BLaER1 (cell line): ENCODE measurements around the gene IDH3G.
A peak's percentile ranks its signal among the peaks of the same experiment; 100 is the strongest.
"Not testable (repeated sequence)": the region's sequence is repeated elsewhere in the genome, so short reads cannot be mapped to it uniquely, and the experiment has no call there.

ENCODE experiments used
- H3K27ac ChIP-seq: shearing (Covaris generic); formaldehyde crosslinking; 2 replicates; pipeline ENCODE4 v1.8.1; 2022
- H3K27me3 ChIP-seq: shearing (Covaris generic); formaldehyde crosslinking; 2 replicates; pipeline ENCODE4 v1.8.1; 2022
- H3K36me3 ChIP-seq: shearing (Covaris generic); formaldehyde crosslinking; 2 replicates; pipeline ENCODE4 v1.8.1; 2022
- H3K4me1 ChIP-seq: shearing (Covaris generic); formaldehyde crosslinking; 2 replicates; pipeline ENCODE4 v1.8.1; 2022
- H3K4me2 ChIP-seq: shearing (Covaris generic); formaldehyde crosslinking; 2 replicates; pipeline ENCODE4 v1.8.1; 2022
- H3K4me3 ChIP-seq: shearing (Covaris generic); formaldehyde crosslinking; 2 replicates; pipeline ENCODE4 v1.8.1; 2022
- H3K9ac ChIP-seq: shearing (Covaris generic); formaldehyde crosslinking; 2 replicates; pipeline ENCODE4 v1.8.1; 2022
- H3K9me3 ChIP-seq: shearing (Covaris generic); formaldehyde crosslinking; 2 replicates; pipeline ENCODE4 v1.8.1; 2022
- H4K20me1 ChIP-seq: shearing (Covaris generic); formaldehyde crosslinking; 2 replicates; pipeline ENCODE4 v1.8.1; 2022
- Cebpa-rat ChIP-seq: shearing (Covaris generic); IDR thresholded peaks from 2 replicates; pipeline ENCODE4 v1.8.1; 2022

Gene IDH3G

DNA sequence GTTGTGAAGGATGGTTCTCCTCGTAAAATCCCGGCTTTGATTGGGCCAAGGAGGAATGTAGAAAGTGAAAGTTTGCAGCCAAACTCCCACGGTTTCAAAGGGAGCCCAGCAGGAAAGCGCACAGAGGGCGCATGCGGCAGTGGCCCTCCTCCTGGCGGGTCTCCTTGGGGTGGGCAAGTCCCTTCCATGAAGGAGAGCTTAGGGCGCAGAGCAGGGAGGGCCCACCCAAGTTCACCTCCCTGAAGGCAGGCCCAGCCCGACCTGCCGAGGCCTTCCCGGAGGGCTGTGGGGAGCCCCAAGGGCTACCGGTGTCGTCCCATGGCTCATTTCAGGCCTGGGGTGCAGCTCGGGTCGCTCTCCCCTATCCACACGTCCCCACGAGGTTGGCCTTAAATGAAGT, 34.1 kb upstream of the IDH3G start:
- 0 out of 2 replicates have a peak, but pooled peaks cover 6% of the 10 kb centered on the region for H3K4me1 ChIP-seq
- no peak overlapping the region for H3K4me3 ChIP-seq
- peaks cover 96% of the 10 kb centered on the region for H3K27me3 ChIP-seq
- no peak overlapping the region for H3K27ac ChIP-seq
- H3K4me2 ChIP-seq: no peak overlapping the region
- no peak for TF ChIP-seq Cebpa-rat
- peaks cover 38% of the 10 kb centered on the region for H3K9me3 ChIP-seq
- H4K20me1 ChIP-seq: peaks cover 8% of the 10 kb centered on the region; the same call in 1 of the 2 replicates
- no peaks in the 10 kb centered on the region for H3K36me3 ChIP-seq
- H3K9ac ChIP-seq: no peak overlapping the region

GRCh38 chrX:153827903-153828302, 33.7 kb upstream of the IDH3G start:
- Histone ChIP-seq H3K27me3 (peaks cover 92% of the 10 kb centered on the region), H3K9me3 (peaks cover 36% of the 10 kb centered on the region), H3K36me3 (no peaks in the 10 kb centered on the region), H3K9ac (no peak overlapping the region), H3K4me2 (no peak overlapping the region), H4K20me1 (peaks cover 8% of the 10 kb centered on the region; the same call in 1 of the 2 replicates), H3K4me1 (0 out of 2 replicates have a peak, but pooled peaks cover 6% of the 10 kb centered on the region), H3K4me3 (no peak overlapping the region), H3K27ac (no peak overlapping the region)
- no peak for TF ChIP-seq Cebpa-rat

DNA sequence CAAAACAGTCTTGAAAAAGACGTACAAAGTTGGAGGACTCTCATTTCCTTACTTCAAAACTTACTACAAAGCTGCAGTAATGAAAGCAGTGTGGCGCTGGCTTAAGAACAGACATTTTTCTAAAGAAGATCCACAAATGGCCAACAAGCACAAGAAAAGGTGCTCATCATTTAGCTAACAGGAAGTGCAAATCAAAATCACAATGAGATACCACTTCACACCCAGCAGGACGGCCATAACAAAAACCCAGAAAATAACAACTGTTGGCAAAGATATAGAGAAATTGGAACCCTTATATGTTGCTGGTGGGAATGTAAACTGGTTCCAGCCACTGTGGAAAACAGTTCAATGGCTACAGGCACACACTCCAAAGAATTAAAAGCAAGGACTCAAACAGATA, 32.8 kb upstream of the IDH3G start:
- Histone ChIP-seq H3K4me1 (peaks cover 11% of the 10 kb centered on the region; the same call in 1 of the 2 replicates), H3K9ac (no peak overlapping the region), H3K4me3 (no peak overlapping the region), H4K20me1 (peaks cover 8% of the 10 kb centered on the region; the same call in 1 of the 2 replicates), H3K9me3 (peaks cover 34% of the 10 kb centered on the region), H3K36me3 (no peaks in the 10 kb centered on the region), H3K27me3 (peaks cover 91% of the 10 kb centered on the region), H3K27ac (no peak overlapping the region), H3K4me2 (no peak overlapping the region)
- no peak for TF ChIP-seq Cebpa-rat

DNA sequence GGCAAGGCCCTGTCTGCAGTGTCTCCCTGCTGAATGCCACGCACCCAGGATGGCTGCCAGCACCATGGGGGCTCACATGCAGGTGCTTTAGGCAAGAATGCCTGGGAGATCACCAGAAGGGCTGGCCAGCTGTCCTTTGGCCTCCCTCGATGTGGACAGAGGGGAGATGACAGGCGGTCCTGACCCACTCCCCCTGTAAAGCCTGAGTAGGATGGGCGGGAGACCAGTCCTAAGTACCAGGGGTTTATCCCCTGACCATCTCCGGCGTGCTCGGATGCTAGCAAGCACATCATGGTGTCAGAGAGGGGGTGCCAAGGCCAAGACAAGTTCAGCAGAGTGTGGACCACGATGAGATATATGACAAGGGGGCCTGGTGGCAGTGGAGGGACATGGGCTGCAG, 30.9 kb upstream of the IDH3G start:
- Histone ChIP-seq H4K20me1 (peaks cover 8% of the 10 kb centered on the region; the same call in 1 of the 2 replicates), H3K4me1 (peaks cover 26% of the 10 kb centered on the region), H3K9ac (no peak overlapping the region), H3K4me3 (no peak overlapping the region), H3K27me3 (peaks cover 85% of the 10 kb centered on the region), H3K36me3 (no peaks in the 10 kb centered on the region), H3K4me2 (no peak overlapping the region), H3K9me3 (peaks cover 21% of the 10 kb centered on the region), H3K27ac (no peak overlapping the region)
- TF ChIP-seq Cebpa-rat: no peak

DNA sequence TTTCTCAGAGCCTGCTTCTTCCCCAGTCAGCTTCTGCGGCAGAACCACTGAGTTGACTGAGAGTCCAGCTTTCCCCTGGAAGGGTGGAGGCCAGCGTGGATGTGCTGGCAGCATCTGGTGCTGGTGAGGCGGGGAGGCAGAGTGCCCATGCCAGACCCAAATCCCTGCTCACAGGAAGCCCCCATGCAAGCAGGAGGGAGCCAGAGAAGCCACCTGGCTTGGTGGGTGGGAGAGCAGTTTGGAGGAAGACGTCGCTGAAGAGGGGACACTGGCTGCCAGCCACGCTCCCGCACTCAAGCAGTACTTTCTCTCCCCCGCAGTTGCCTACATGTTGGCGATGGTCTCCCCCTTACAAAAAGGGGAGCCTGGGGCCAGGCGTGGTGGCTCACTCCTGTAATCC, 30.2 kb upstream of the IDH3G start:
- Histone ChIP-seq H3K9ac (no peak overlapping the region), H3K27me3 (peaks cover 80% of the 10 kb centered on the region), H3K36me3 (no peaks in the 10 kb centered on the region), H3K4me3 (no peak overlapping the region), H3K4me2 (no peak overlapping the region), H3K9me3 (peaks cover 14% of the 10 kb centered on the region), H4K20me1 (peaks cover 1% of the 10 kb centered on the region; the same call in 1 of the 2 replicates), H3K4me1 (peaks cover 23% of the 10 kb centered on the region), H3K27ac (no peak overlapping the region)
- TF ChIP-seq Cebpa-rat: no peak

- Histone ChIP-seq H3K27me3 (peaks cover 59% of the 10 kb centered on the region), H3K9ac (no peak overlapping the region), H3K4me2 (peak overlapping the region; percentile 9; the same call in 1 of the 2 replicates), H3K9me3 (peaks cover 5% of the 10 kb centered on the region; the same call in 1 of the 2 replicates), H3K4me1 (peaks cover 53% of the 10 kb centered on the region), H3K4me3 (no peak overlapping the region), H4K20me1 (no peaks in the 10 kb centered on the region), H3K27ac (no peak overlapping the region), H3K36me3 (no peaks in the 10 kb centered on the region)
- TF ChIP-seq Cebpa-rat: no peak
Observed at GRCh38 chrX:153821066-153821465, 26.9 kb upstream of the IDH3G start.

- H3K36me3 ChIP-seq: no peaks in the 10 kb centered on the region
- no peak overlapping the region for H3K4me3 ChIP-seq
- peaks cover 55% of the 10 kb centered on the region for H3K4me1 ChIP-seq
- H4K20me1 ChIP-seq: no peaks in the 10 kb centered on the region
- no peak overlapping the region for H3K9ac ChIP-seq
- H3K27ac ChIP-seq: no peak overlapping the region
- TF ChIP-seq Cebpa-rat: no peak
- H3K4me2 ChIP-seq: 0 out of 2 replicates have a peak overlapping the region, but pooled peaks have one; percentile 9
- H3K27me3 ChIP-seq: peaks cover 55% of the 10 kb centered on the region
- H3K9me3 ChIP-seq: peaks cover 5% of the 10 kb centered on the region; the same call in 1 of the 2 replicates
Observed at GRCh38 chrX:153820601-153821000, 26.4 kb upstream of the IDH3G start.

DNA sequence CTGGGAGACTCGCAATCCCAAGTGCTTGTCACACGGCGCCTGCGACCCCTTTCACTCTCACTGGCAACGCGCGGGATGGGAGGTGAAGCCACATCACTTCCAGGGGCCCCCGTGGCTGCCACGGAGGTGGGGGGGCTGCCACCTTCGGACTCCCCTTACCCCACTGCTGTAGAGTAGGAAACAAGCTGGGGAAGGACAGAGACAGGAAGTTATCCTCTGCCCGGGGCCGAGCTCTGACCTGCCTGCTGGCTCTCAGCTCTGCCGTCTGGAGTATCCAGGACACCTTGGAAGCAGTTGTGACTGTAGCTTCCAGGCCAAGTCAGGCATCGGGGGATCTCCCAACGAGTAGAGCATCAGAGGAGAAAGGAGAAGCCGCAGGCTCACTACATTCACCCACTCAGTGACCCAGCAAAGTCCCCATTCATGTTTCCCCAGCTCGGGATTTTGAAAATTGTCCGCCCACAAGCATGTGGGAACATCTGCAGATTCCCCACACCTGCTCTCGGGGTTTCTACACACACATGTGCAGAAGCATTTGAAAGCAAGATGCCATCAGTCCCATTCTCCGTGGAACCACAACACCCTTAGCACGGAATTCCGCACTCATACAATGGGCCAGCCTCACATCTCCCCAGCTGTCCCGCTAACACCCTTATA, 25.3 kb upstream of the IDH3G start:
- Histone ChIP-seq H3K27ac (peak overlapping the region; percentile 53; the same call in 1 of the 2 replicates), H3K4me3 (peak overlapping the region; percentile 57), H3K9me3 (peaks cover 5% of the 10 kb centered on the region; the same call in 1 of the 2 replicates), H3K36me3 (no peaks in the 10 kb centered on the region), H3K9ac (peak overlapping the region; percentile 61; the same call in 1 of the 2 replicates), H4K20me1 (no peaks in the 10 kb centered on the region), H3K4me2 (peak overlapping the region; percentile 75), H3K4me1 (peaks cover 66% of the 10 kb centered on the region), H3K27me3 (peaks cover 48% of the 10 kb centered on the region)
- no peak for TF ChIP-seq Cebpa-rat

DNA sequence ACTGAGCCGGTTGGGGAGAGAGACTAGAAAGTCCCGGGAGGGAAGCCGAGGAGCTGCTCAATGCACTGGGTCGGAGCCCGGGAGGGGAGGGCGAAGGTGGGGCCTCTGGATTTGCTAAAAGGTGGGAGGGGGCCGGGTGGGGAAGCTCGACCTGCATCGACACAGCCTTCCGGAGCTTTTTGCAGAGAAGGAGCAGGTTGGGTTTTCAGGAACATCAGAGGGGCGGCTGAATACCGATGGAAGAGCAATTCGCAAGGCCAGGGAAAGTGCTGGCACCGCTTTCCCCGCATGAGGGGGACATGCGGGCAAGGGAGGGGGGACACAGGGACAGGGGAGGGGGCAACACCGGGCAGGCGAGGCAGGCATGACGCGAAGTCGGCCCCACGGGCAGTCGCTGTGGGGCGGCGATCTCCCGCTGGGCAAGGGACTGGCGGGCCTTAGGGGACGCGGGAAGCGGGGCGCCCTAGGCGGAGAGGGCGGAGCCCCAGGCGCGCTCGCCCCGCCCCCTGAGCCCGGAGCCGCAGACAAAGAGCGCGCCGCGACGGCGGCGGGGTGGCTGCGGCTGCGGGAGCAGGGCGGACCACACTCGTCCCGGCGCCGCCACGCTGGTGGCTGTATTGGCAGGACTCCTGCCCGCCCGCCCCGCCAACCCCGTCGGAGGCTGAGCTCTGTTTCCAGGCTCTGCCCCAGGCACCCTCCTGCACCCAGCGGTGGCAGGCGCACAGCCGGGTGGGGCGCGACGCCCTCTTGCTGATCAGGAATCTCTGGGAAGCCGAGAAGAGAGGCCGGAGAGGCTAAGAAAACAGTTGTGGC, 24.6 kb upstream of the IDH3G start:
- no peak for TF ChIP-seq Cebpa-rat
- peaks cover 42% of the 10 kb centered on the region for H3K27me3 ChIP-seq
- H3K4me1 ChIP-seq: peaks cover 72% of the 10 kb centered on the region
- peak overlapping the region; percentile 75 for H3K4me2 ChIP-seq
- H3K9me3 ChIP-seq: peaks cover 5% of the 10 kb centered on the region; the same call in 1 of the 2 replicates
- H3K9ac ChIP-seq: peak overlapping the region; percentile 61; the same call in 1 of the 2 replicates
- H3K36me3 ChIP-seq: no peaks in the 10 kb centered on the region
- H3K4me3 ChIP-seq: peak overlapping the region; percentile 57
- H3K27ac ChIP-seq: peak overlapping the region; percentile 53; the same call in 1 of the 2 replicates
- H4K20me1 ChIP-seq: no peaks in the 10 kb centered on the region

GRCh38 chrX:153818064-153818463, 23.9 kb upstream of the IDH3G start:
- H3K4me2 ChIP-seq: peak overlapping the region; percentile 75
- peaks cover 45% of the 10 kb centered on the region for H3K27me3 ChIP-seq
- H3K36me3 ChIP-seq, H4K20me1 ChIP-seq, H3K9me3 ChIP-seq, H3K27ac ChIP-seq, H3K4me3 ChIP-seq, H3K9ac ChIP-seq: not testable (repeated sequence)
- peaks cover 72% of the 10 kb centered on the region for H3K4me1 ChIP-seq
